ENCODE measurements around the gene PTPRH.
A peak's percentile ranks its signal among the peaks of the same experiment; 100 is the strongest.
"Not testable (repeated sequence)": the region's sequence is repeated elsewhere in the genome, so short reads cannot be mapped to it uniquely, and the experiment has no call there.

Gene PTPRH

GRCh38 chr19:55156202-55157063 lies 52.9 kb downstream of the PTPRH start:
- no peaks in the 10 kb centered on the region for H3K36me3 ChIP-seq (ENCODE audit: control insufficient read depth in 2 of 2, insufficient read depth in 2 of 2, low read length in 2 of 2)
- peaks cover 0 to 2% of the 10 kb centered on the region in 2 donors for H3K9me3 ChIP-seq (ENCODE audit: control insufficient read depth in 2 of 2, low read length in 2 of 2)
- no peak overlapping the region for H3K27ac ChIP-seq (ENCODE audit: low read length)
- H3K4me3 ChIP-seq (ENCODE audit: low read length in 2 of 2), result peak overlapping the region in 1 of 2 donors; percentile 29
- H3K9ac ChIP-seq (ENCODE audit: low read length in 2 of 2), result no peak overlapping the region
- peaks cover 41 to 45% of the 10 kb centered on the region in 2 donors for H3K27me3 ChIP-seq (ENCODE audit: control insufficient read depth in 1 of 2, insufficient read depth in 2 of 2, low read length in 2 of 2)
- H3K4me1 ChIP-seq (ENCODE audit: control insufficient read depth, insufficient read depth, low read length), result peaks cover 7% of the 10 kb centered on the region

- H3K36me3 ChIP-seq (ENCODE audit: control insufficient read depth in 2 of 2, insufficient read depth in 2 of 2, low read length in 2 of 2); H3K4me1 ChIP-seq (ENCODE audit: control insufficient read depth, insufficient read depth, low read length); H3K9me3 ChIP-seq (ENCODE audit: control insufficient read depth in 2 of 2, low read length in 2 of 2); H3K27ac ChIP-seq (ENCODE audit: low read length); H3K9ac ChIP-seq (ENCODE audit: low read length in 2 of 2): not testable (repeated sequence)
- Histone ChIP-seq H3K4me3 (ENCODE audit: low read length in 2 of 2) (peak overlapping the region in 1 of 2 donors; percentile 29), H3K27me3 (ENCODE audit: control insufficient read depth in 1 of 2, insufficient read depth in 2 of 2, low read length in 2 of 2) (peaks cover 38% of the 10 kb centered on the region in 2 donors)
Observed at GRCh38 chr19:55155784-55156183, 53.5 kb downstream of the PTPRH start.

GRCh38 chr19:55153652-55154264 lies 55.5 kb downstream of the PTPRH start:
- Histone ChIP-seq H3K9ac (ENCODE audit: low read length in 2 of 2) (no peak overlapping the region), H3K27me3 (ENCODE audit: control insufficient read depth in 1 of 2, insufficient read depth in 2 of 2, low read length in 2 of 2) (peaks cover 30 to 38% of the 10 kb centered on the region in 2 donors), H3K4me1 (ENCODE audit: control insufficient read depth, insufficient read depth, low read length) (peaks cover 7% of the 10 kb centered on the region), H3K9me3 (ENCODE audit: control insufficient read depth in 2 of 2, low read length in 2 of 2) (peaks cover 0 to 2% of the 10 kb centered on the region in 2 donors), H3K36me3 (ENCODE audit: control insufficient read depth in 2 of 2, insufficient read depth in 2 of 2, low read length in 2 of 2) (no peaks in the 10 kb centered on the region), H3K4me3 (ENCODE audit: low read length in 2 of 2) (no peak overlapping the region), H3K27ac (ENCODE audit: low read length) (no peak overlapping the region)

GRCh38 chr19:55152017-55152416 lies 57.3 kb downstream of the PTPRH start:
- H3K27ac ChIP-seq (ENCODE audit: low read length), result no peak overlapping the region
- H3K9ac ChIP-seq (ENCODE audit: low read length in 2 of 2), result no peak overlapping the region
- H3K4me1 ChIP-seq (ENCODE audit: control insufficient read depth, insufficient read depth, low read length), result peaks cover 7% of the 10 kb centered on the region
- H3K36me3 ChIP-seq (ENCODE audit: control insufficient read depth in 2 of 2, insufficient read depth in 2 of 2, low read length in 2 of 2), result no peaks in the 10 kb centered on the region
- H3K27me3 ChIP-seq (ENCODE audit: control insufficient read depth in 1 of 2, insufficient read depth in 2 of 2, low read length in 2 of 2), result peaks cover 31 to 37% of the 10 kb centered on the region in 2 donors
- peaks cover 0 to 2% of the 10 kb centered on the region in 2 donors for H3K9me3 ChIP-seq (ENCODE audit: control insufficient read depth in 2 of 2, low read length in 2 of 2)
- no peak overlapping the region for H3K4me3 ChIP-seq (ENCODE audit: low read length in 2 of 2)

- H3K4me3 ChIP-seq (ENCODE audit: low read length in 2 of 2), result no peak within 1 kb of the TSS
- H3K4me1 ChIP-seq (ENCODE audit: control insufficient read depth, insufficient read depth, low read length), result no peaks in the 10 kb centered on the region
- H3K27me3 ChIP-seq (ENCODE audit: control insufficient read depth in 1 of 2, insufficient read depth in 2 of 2, low read length in 2 of 2), result peaks cover 37 to 47% of the 10 kb centered on the region in 2 donors
- H3K9me3 ChIP-seq (ENCODE audit: control insufficient read depth in 2 of 2, low read length in 2 of 2), result peaks cover 0 to 2% of the 10 kb centered on the region in 2 donors
- no peaks in the 10 kb centered on the region for H3K36me3 ChIP-seq (ENCODE audit: control insufficient read depth in 2 of 2, insufficient read depth in 2 of 2, low read length in 2 of 2)
- no peak within 1 kb of the TSS for H3K9ac ChIP-seq (ENCODE audit: low read length in 2 of 2)
- no peak within 1 kb of the TSS for H3K27ac ChIP-seq (ENCODE audit: low read length)
Observed at GRCh38 chr19:55149078-55150003, 60.0 kb downstream of the PTPRH start, which contains the start of gene TNNT1. TNNT1 (minus strand) TSS chr19:55149206; CDS start chr19:55147157, 2,049 bp downstream.

GRCh38 chr19:55147545-55148251 lies 61.6 kb downstream of the PTPRH start:
- Histone ChIP-seq H3K27me3 (ENCODE audit: control insufficient read depth in 1 of 2, insufficient read depth in 2 of 2, low read length in 2 of 2) (peaks cover 45 to 52% of the 10 kb centered on the region in 2 donors), H3K4me1 (ENCODE audit: control insufficient read depth, insufficient read depth, low read length) (no peaks in the 10 kb centered on the region), H3K9me3 (ENCODE audit: control insufficient read depth in 2 of 2, low read length in 2 of 2) (peaks cover 0 to 2% of the 10 kb centered on the region in 2 donors), H3K4me3 (ENCODE audit: low read length in 2 of 2) (no peak overlapping the region), H3K9ac (ENCODE audit: low read length in 2 of 2) (no peak overlapping the region), H3K27ac (ENCODE audit: low read length) (no peak overlapping the region), H3K36me3 (ENCODE audit: control insufficient read depth in 2 of 2, insufficient read depth in 2 of 2, low read length in 2 of 2) (no peaks in the 10 kb centered on the region)

- peaks cover 52 to 54% of the 10 kb centered on the region in 2 donors for H3K27me3 ChIP-seq (ENCODE audit: control insufficient read depth in 1 of 2, insufficient read depth in 2 of 2, low read length in 2 of 2)
Observed at GRCh38 chr19:55146705-55147273, 62.5 kb downstream of the PTPRH start.

GRCh38 chr19:55146078-55146704 lies 63.1 kb downstream of the PTPRH start:
- peaks cover 54 to 55% of the 10 kb centered on the region in 2 donors for H3K27me3 ChIP-seq (ENCODE audit: control insufficient read depth in 1 of 2, insufficient read depth in 2 of 2, low read length in 2 of 2)
- H3K4me3 ChIP-seq (ENCODE audit: low read length in 2 of 2), result no peak overlapping the region
- H3K9ac ChIP-seq (ENCODE audit: low read length in 2 of 2), result no peak overlapping the region
- H3K36me3 ChIP-seq (ENCODE audit: control insufficient read depth in 2 of 2, insufficient read depth in 2 of 2, low read length in 2 of 2), result no peaks in the 10 kb centered on the region
- H3K9me3 ChIP-seq (ENCODE audit: control insufficient read depth in 2 of 2, low read length in 2 of 2), result no peaks in the 10 kb centered on the region
- H3K27ac ChIP-seq (ENCODE audit: low read length), result no peak overlapping the region
- H3K4me1 ChIP-seq (ENCODE audit: control insufficient read depth, insufficient read depth, low read length), result peaks cover under 1% of the 10 kb centered on the region

More at GRCh38 chr19:55146705-55147273, 62.5 kb downstream of the PTPRH start:
- Histone ChIP-seq H3K36me3 (ENCODE audit: control insufficient read depth in 2 of 2, insufficient read depth in 2 of 2, low read length in 2 of 2) (no peaks in the 10 kb centered on the region), H3K9ac (ENCODE audit: low read length in 2 of 2) (no peak overlapping the region), H3K4me3 (ENCODE audit: low read length in 2 of 2) (no peak overlapping the region), H3K9me3 (ENCODE audit: control insufficient read depth in 2 of 2, low read length in 2 of 2) (no peaks in the 10 kb centered on the region), H3K27ac (ENCODE audit: low read length) (no peak overlapping the region), H3K4me1 (ENCODE audit: control insufficient read depth, insufficient read depth, low read length) (no peaks in the 10 kb centered on the region)

GRCh38 chr19:55145232-55145631 lies 64.1 kb downstream of the PTPRH start:
- no peak overlapping the region for H3K27ac ChIP-seq (ENCODE audit: low read length)
- no peaks in the 10 kb centered on the region for H3K36me3 ChIP-seq (ENCODE audit: control insufficient read depth in 2 of 2, insufficient read depth in 2 of 2, low read length in 2 of 2)
- peaks cover 53 to 55% of the 10 kb centered on the region in 2 donors for H3K27me3 ChIP-seq (ENCODE audit: control insufficient read depth in 1 of 2, insufficient read depth in 2 of 2, low read length in 2 of 2)
- H3K4me3 ChIP-seq (ENCODE audit: low read length in 2 of 2), result no peak overlapping the region
- no peak overlapping the region for H3K9ac ChIP-seq (ENCODE audit: low read length in 2 of 2)
- H3K9me3 ChIP-seq (ENCODE audit: control insufficient read depth in 2 of 2, low read length in 2 of 2), result no peaks in the 10 kb centered on the region
- peaks cover 3% of the 10 kb centered on the region for H3K4me1 ChIP-seq (ENCODE audit: control insufficient read depth, insufficient read depth, low read length)
